ENCODE data around the gene KANSL1.

The KANSL1 gene

GRCh38 chr17:46028981-46029565, 164.2 kb downstream of the KANSL1 start:
- Histone ChIP-seq H3K4me1 (ENCODE audit: control insufficient read depth, insufficient read depth, low read length, poor library complexity, severe bottlenecking) (no peaks in the 10 kb centered on the region), H3K9me3 (ENCODE audit: control insufficient read depth, low read length) (no peaks in the 10 kb centered on the region), H3K4me3 (ENCODE audit: insufficient read depth, low read depth, low read length, poor library complexity, severe bottlenecking) (no peak overlapping the region), H3K27ac (ENCODE audit: insufficient read depth, low read length, poor library complexity, severe bottlenecking) (no peak overlapping the region), H3K36me3 (ENCODE audit: control insufficient read depth, insufficient read depth, low read length) (peaks cover 48% of the 10 kb centered on the region), H3K27me3 (replicated peaks; ENCODE audit: control insufficient read depth, insufficient read depth, low read length, poor library complexity, severe bottlenecking) (no peaks in the 10 kb centered on the region)
- DNase-seq = no peak

DNA sequence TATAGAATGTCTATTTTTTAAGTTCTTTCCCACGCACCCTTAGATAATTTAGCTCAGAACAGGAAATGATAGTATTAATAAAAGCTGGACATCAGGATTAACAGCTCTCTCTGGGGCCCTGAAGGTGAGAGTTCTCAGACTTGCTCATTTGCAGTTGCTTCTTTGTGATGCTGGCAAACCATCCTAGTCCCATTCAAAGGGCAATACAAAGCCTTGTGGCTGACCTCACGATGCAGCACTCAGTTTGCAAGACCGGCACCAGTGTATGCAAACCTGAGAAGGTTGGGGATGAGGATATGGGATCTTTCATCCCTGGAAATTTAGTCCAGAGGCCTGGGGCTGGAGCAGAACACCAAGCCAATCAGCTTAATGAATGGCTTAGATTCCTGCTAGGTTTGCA, 164.9 kb downstream of the KANSL1 start:
- no peak overlapping the region for H3K4me3 ChIP-seq (ENCODE audit: insufficient read depth, low read depth, low read length, poor library complexity, severe bottlenecking)
- H3K27ac ChIP-seq (ENCODE audit: insufficient read depth, low read length, poor library complexity, severe bottlenecking) = no peak overlapping the region
- H3K4me1 ChIP-seq (ENCODE audit: control insufficient read depth, insufficient read depth, low read length, poor library complexity, severe bottlenecking) = no peaks in the 10 kb centered on the region
- H3K27me3 ChIP-seq (replicated peaks; ENCODE audit: control insufficient read depth, insufficient read depth, low read length, poor library complexity, severe bottlenecking) = no peaks in the 10 kb centered on the region
- peaks cover 41% of the 10 kb centered on the region for H3K36me3 ChIP-seq (ENCODE audit: control insufficient read depth, insufficient read depth, low read length)
- no peaks in the 10 kb centered on the region for H3K9me3 ChIP-seq (ENCODE audit: control insufficient read depth, low read length)
- DNase-seq = no peak

DNA sequence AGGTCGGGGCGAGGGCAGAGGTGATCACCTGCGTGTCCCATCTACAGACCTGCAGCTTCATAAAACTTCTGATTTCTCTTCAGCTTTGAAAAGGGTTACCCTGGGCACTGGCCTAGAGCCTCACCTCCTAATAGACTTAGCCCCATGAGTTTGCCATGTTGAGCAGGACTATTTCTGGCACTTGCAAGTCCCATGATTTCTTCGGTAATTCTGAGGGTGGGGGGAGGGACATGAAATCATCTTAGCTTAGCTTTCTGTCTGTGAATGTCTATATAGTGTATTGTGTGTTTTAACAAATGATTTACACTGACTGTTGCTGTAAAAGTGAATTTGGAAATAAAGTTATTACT, 165.3 kb downstream of the KANSL1 start:
- H3K27ac ChIP-seq (ENCODE audit: insufficient read depth, low read length, poor library complexity, severe bottlenecking) = no peak overlapping the region
- no peaks in the 10 kb centered on the region for H3K4me1 ChIP-seq (ENCODE audit: control insufficient read depth, insufficient read depth, low read length, poor library complexity, severe bottlenecking)
- DNase-seq = no peak
- H3K27me3 ChIP-seq (replicated peaks; ENCODE audit: control insufficient read depth, insufficient read depth, low read length, poor library complexity, severe bottlenecking) = no peaks in the 10 kb centered on the region
- H3K9me3 ChIP-seq (ENCODE audit: control insufficient read depth, low read length) = no peaks in the 10 kb centered on the region
- H3K36me3 ChIP-seq (ENCODE audit: control insufficient read depth, insufficient read depth, low read length) = peaks cover 40% of the 10 kb centered on the region
- H3K4me3 ChIP-seq (ENCODE audit: insufficient read depth, low read depth, low read length, poor library complexity, severe bottlenecking) = no peak overlapping the region

DNA sequence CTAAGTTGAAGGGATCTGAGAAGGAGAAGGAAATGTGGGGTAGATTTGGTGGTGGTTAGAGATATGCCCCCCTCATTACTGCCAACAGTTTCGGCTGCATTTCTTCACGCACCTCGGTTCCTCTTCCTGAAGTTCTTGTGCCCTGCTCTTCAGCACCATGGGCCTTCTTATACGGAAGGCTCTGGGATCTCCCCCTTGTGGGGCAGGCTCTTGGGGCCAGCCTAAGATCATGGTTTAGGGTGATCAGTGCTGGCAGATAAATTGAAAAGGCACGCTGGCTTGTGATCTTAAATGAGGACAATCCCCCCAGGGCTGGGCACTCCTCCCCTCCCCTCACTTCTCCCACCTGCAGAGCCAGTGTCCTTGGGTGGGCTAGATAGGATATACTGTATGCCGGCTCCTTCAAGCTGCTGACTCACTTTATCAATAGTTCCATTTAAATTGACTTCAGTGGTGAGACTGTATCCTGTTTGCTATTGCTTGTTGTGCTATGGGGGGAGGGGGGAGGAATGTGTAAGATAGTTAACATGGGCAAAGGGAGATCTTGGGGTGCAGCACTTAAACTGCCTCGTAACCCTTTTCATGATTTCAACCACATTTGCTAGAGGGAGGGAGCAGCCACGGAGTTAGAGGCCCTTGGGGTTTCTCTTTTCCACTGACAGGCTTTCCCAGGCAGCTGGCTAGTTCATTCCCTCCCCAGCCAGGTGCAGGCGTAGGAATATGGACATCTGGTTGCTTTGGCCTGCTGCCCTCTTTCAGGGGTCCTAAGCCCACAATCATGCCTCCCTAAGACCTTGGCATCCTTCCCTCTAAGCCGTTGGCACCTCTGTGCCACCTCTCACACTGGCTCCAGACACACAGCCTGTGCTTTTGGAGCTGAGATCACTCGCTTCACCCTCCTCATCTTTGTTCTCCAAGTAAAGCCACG, 165.9 kb downstream of the KANSL1 start:
- H3K4me1 ChIP-seq (ENCODE audit: control insufficient read depth, insufficient read depth, low read length, poor library complexity, severe bottlenecking) = no peaks in the 10 kb centered on the region
- no peaks in the 10 kb centered on the region for H3K27me3 ChIP-seq (replicated peaks; ENCODE audit: control insufficient read depth, insufficient read depth, low read length, poor library complexity, severe bottlenecking)
- H3K4me3 ChIP-seq (ENCODE audit: insufficient read depth, low read depth, low read length, poor library complexity, severe bottlenecking) = no peak overlapping the region
- DNase-seq = no peak
- H3K9me3 ChIP-seq (ENCODE audit: control insufficient read depth, low read length) = no peaks in the 10 kb centered on the region
- peaks cover 38% of the 10 kb centered on the region for H3K36me3 ChIP-seq (ENCODE audit: control insufficient read depth, insufficient read depth, low read length)
- no peak overlapping the region for H3K27ac ChIP-seq (ENCODE audit: insufficient read depth, low read length, poor library complexity, severe bottlenecking)

GRCh38 chr17:46026166-46027047, 166.8 kb downstream of the KANSL1 start:
- H3K4me3 ChIP-seq (ENCODE audit: insufficient read depth, low read depth, low read length, poor library complexity, severe bottlenecking) = no peak overlapping the region
- H3K4me1 ChIP-seq (ENCODE audit: control insufficient read depth, insufficient read depth, low read length, poor library complexity, severe bottlenecking) = peaks cover 2% of the 10 kb centered on the region
- no peak overlapping the region for H3K27ac ChIP-seq (ENCODE audit: insufficient read depth, low read length, poor library complexity, severe bottlenecking)
- H3K9me3 ChIP-seq (ENCODE audit: control insufficient read depth, low read length) = no peaks in the 10 kb centered on the region
- no peaks in the 10 kb centered on the region for H3K27me3 ChIP-seq (replicated peaks; ENCODE audit: control insufficient read depth, insufficient read depth, low read length, poor library complexity, severe bottlenecking)
- peaks cover 29% of the 10 kb centered on the region for H3K36me3 ChIP-seq (ENCODE audit: control insufficient read depth, insufficient read depth, low read length)
- DNase-seq = no peak

DNA sequence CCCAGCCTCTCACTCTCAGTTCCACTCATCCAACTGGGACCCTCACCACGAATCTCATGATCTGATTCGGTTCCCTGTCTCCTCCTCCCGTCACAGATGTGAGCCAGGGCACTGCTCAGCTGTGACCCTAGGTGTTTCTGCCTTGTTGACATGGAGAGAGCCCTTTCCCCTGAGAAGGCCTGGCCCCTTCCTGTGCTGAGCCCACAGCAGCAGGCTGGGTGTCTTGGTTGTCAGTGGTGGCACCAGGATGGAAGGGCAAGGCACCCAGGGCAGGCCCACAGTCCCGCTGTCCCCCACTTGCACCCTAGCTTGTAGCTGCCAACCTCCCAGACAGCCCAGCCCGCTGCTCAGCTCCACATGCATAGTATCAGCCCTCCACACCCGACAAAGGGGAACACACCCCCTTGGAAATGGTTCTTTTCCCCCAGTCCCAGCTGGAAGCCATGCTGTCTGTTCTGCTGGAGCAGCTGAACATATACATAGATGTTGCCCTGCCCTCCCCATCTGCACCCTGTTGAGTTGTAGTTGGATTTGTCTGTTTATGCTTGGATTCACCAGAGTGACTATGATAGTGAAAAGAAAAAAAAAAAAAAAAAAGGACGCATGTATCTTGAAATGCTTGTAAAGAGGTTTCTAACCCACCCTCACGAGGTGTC, 167.6 kb downstream of the KANSL1 start:
- Histone ChIP-seq H3K4me1 (ENCODE audit: control insufficient read depth, insufficient read depth, low read length, poor library complexity, severe bottlenecking) (peaks cover 9% of the 10 kb centered on the region), H3K27me3 (replicated peaks; ENCODE audit: control insufficient read depth, insufficient read depth, low read length, poor library complexity, severe bottlenecking) (no peaks in the 10 kb centered on the region), H3K9me3 (ENCODE audit: control insufficient read depth, low read length) (no peaks in the 10 kb centered on the region), H3K4me3 (ENCODE audit: insufficient read depth, low read depth, low read length, poor library complexity, severe bottlenecking) (no peak overlapping the region), H3K27ac (ENCODE audit: insufficient read depth, low read length, poor library complexity, severe bottlenecking) (no peak overlapping the region), H3K36me3 (ENCODE audit: control insufficient read depth, insufficient read depth, low read length) (peaks cover 21% of the 10 kb centered on the region)
- DNase-seq = no peak

DNA sequence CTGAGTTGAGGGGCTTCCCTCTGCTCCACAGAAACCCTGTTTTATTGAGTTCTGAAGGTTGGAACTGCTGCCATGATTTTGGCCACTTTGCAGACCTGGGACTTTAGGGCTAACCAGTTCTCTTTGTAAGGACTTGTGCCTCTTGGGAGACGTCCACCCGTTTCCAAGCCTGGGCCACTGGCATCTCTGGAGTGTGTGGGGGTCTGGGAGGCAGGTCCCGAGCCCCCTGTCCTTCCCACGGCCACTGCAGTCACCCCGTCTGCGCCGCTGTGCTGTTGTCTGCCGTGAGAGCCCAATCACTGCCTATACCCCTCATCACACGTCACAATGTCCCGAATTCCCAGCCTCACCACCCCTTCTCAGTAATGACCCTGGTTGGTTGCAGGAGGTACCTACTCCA, 168.2 kb downstream of the KANSL1 start:
- Histone ChIP-seq H3K27ac (ENCODE audit: insufficient read depth, low read length, poor library complexity, severe bottlenecking) (no peak overlapping the region), H3K4me1 (ENCODE audit: control insufficient read depth, insufficient read depth, low read length, poor library complexity, severe bottlenecking) (peaks cover 14% of the 10 kb centered on the region), H3K27me3 (replicated peaks; ENCODE audit: control insufficient read depth, insufficient read depth, low read length, poor library complexity, severe bottlenecking) (no peaks in the 10 kb centered on the region), H3K36me3 (ENCODE audit: control insufficient read depth, insufficient read depth, low read length) (peaks cover 15% of the 10 kb centered on the region), H3K9me3 (ENCODE audit: control insufficient read depth, low read length) (no peaks in the 10 kb centered on the region), H3K4me3 (ENCODE audit: insufficient read depth, low read depth, low read length, poor library complexity, severe bottlenecking) (no peak overlapping the region)
- DNase-seq = no peak

DNA sequence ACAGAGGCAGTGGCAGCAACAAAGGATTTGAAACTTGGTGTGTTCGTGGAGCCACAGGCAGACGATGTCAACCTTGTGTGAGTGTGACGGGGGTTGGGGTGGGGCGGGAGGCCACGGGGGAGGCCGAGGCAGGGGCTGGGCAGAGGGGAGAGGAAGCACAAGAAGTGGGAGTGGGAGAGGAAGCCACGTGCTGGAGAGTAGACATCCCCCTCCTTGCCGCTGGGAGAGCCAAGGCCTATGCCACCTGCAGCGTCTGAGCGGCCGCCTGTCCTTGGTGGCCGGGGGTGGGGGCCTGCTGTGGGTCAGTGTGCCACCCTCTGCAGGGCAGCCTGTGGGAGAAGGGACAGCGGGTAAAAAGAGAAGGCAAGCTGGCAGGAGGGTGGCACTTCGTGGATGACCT, 168.6 kb downstream of the KANSL1 start:
- DNase-seq = no peak
- Histone ChIP-seq H3K27ac (ENCODE audit: insufficient read depth, low read length, poor library complexity, severe bottlenecking) (no peak overlapping the region), H3K9me3 (ENCODE audit: control insufficient read depth, low read length) (no peaks in the 10 kb centered on the region), H3K36me3 (ENCODE audit: control insufficient read depth, insufficient read depth, low read length) (peaks cover 15% of the 10 kb centered on the region), H3K27me3 (replicated peaks; ENCODE audit: control insufficient read depth, insufficient read depth, low read length, poor library complexity, severe bottlenecking) (no peaks in the 10 kb centered on the region), H3K4me1 (ENCODE audit: control insufficient read depth, insufficient read depth, low read length, poor library complexity, severe bottlenecking) (peaks cover 14% of the 10 kb centered on the region), H3K4me3 (ENCODE audit: insufficient read depth, low read depth, low read length, poor library complexity, severe bottlenecking) (no peak overlapping the region)

DNA sequence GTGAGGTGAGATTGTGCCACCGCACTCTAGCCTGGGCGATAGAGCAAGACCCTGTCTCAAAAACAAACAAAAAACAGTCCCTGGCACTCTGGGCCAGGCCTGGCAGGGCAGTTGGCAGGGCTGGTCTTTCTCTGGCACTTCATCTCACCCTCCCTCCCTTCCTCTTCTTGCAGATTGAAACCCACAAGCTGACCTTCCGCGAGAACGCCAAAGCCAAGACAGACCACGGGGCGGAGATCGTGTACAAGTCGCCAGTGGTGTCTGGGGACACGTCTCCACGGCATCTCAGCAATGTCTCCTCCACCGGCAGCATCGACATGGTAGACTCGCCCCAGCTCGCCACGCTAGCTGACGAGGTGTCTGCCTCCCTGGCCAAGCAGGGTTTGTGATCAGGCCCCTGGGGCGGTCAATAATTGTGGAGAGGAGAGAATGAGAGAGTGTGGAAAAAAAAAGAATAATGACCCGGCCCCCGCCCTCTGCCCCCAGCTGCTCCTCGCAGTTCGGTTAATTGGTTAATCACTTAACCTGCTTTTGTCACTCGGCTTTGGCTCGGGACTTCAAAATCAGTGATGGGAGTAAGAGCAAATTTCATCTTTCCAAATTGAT, 169.3 kb downstream of the KANSL1 start:
- H3K27me3 ChIP-seq (replicated peaks; ENCODE audit: control insufficient read depth, insufficient read depth, low read length, poor library complexity, severe bottlenecking) = no peaks in the 10 kb centered on the region
- peaks cover 16% of the 10 kb centered on the region for H3K4me1 ChIP-seq (ENCODE audit: control insufficient read depth, insufficient read depth, low read length, poor library complexity, severe bottlenecking)
- H3K36me3 ChIP-seq (ENCODE audit: control insufficient read depth, insufficient read depth, low read length) = peaks cover 15% of the 10 kb centered on the region
- H3K4me3 ChIP-seq (ENCODE audit: insufficient read depth, low read depth, low read length, poor library complexity, severe bottlenecking) = no peak overlapping the region
- H3K9me3 ChIP-seq (ENCODE audit: control insufficient read depth, low read length) = no peaks in the 10 kb centered on the region
- DNase-seq = no peak
- no peak overlapping the region for H3K27ac ChIP-seq (ENCODE audit: insufficient read depth, low read length, poor library complexity, severe bottlenecking)

Data from effector memory CD4-positive, alpha-beta T cell (primary cell).